Stimulated activated CD4-positive, alpha-beta T cell treated with anti-CD3 and anti-CD28 coated beads, TNF-alpha, amount 100 ng/mL, for 24 hours (primary cell): ENCODE results near the gene DDHD1.

ENCODE experiments used
- DNase-seq, 3 experiments: peaks; one replicate each; pipeline ENCODE4 v3.0.0-alpha.2; 2020; ENCODE audit warnings: low read depth in 3 of 3

DDHD1 gene

DNA sequence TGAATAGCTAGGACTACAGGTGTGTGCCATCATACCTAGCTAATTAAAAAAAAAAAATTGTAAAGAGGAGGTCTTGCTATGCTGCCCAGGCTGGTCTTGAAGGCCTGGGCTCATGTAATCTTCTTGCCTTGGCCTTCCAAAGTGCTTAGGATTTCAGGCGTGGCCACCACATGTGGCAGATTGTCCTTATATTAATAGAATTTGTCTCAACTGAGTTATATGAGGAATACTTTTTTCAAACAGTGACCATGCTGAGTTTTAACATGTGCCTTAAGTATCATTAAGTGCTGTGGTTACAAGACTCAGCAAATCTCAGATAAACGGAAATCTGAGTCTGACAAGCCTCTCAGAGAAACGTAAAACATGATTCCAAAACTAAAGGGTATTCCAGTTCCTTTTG is 119.1 kb downstream of the DDHD1 start:
- no peak for DNase-seq

DNA sequence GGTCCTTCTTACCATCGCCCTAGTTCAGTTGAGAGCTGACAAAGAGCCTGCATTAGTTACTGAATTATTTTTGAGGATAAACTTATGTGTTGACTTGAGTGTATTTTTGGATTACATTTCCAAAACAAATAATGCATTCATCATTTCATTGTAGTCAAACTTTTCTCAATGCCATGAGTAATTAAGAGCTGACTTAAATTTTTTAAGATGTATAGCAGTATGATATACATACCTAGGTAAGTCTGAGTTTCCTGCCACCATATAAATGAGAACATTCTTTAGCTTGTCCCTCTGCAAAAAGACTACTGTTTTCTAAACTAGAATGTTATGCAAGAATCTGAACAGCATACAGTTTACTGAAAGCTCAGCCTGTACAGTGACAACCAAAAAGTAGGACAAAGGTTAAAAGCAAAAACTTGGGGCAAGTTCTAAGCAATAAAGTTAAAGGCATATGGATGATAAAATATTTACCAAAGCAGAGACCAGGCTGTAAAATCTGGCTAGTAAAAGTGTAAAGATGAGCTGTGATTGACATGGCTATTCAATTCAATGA is 120.2 kb downstream of the DDHD1 start:
- no peak for DNase-seq

DNA sequence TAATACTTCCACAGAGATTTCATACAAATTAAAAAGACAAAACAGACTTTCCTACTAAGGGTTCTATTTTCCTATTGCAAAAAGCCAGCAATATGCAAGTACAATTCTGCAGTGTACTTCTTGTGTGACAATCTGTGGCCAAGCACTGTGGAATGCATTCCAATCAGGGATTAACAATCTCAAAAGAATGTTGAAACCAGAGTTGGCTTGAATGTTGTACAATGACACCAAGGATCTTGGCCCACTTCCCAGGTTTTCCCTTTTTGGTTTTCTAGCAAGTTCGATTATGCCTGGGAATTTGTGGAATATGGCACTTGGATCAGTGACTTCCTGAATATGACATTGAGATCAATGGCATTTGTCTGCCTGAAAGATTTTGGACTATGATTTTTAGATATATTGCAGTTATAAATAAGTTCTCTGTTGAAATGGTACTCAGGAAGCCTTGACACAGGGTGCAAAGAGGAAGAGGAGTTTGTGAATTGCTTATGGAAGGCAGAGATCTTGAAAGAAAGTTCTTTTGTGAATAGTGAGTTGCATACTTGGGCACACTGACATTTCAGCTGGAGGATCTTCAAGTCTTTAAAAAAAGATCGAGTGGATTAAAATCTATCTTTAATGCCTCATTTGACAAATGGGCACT is 120.8 kb downstream of the DDHD1 start:
- DNase-seq: no peak

DNA sequence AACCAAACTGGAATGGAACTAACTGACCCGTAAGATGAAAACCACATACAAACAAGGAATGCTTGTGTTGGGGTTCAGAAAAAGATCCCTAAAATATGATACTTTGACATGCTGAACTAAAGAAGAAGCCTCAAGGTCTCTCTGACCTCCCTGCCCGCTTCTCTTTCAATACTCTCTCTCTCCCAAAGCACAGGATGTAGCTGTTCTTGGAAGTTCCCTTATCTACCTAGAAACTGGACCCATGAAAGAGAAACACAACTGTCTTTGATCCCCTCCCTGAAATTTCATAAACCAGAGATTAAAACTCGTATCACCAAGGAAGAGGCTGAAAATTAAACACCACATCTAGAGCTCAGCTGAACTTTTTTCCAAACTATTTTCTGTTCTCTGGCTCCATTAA is 125.6 kb downstream of the DDHD1 start:
- no peak for DNase-seq

DNA sequence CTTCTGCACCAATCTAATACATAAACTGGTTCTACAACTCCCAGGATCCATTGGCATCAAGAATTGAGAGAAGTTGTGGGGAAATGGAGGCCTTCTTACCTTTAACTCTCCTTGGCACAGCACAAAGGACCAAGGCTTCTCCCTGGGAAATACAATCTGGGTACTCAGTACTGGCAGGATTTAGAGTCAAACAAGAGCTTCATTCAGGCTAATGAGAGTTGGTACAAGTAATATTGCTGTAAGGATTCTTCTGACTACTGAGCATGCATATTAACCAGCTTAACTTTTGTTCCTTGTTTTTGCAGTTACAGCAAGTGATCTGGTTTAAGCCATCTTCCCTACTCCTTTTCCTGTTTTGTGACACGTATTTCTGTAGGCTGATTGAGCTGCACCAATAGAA is 126.1 kb downstream of the DDHD1 start:
- DNase-seq: no peak

DNA sequence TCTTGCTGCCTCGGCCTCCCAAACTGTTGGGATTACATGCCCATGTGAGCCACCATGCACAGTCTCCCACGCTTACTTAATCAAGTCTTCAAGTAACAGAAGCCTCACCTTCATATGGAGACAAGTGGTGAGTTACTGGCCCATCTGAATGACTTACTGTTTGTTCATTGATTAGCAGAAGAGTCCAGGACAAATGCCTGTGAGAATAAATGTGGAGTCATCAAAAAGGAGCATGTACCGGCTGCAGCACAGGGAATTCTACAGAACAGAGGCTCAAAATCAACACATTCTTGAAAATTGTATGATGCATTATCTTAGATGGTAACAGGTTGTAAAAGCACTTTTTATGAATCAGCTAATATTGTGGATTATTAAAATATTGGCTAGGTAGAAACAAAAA is 129.8 kb downstream of the DDHD1 start:
- no peak for DNase-seq

DNA sequence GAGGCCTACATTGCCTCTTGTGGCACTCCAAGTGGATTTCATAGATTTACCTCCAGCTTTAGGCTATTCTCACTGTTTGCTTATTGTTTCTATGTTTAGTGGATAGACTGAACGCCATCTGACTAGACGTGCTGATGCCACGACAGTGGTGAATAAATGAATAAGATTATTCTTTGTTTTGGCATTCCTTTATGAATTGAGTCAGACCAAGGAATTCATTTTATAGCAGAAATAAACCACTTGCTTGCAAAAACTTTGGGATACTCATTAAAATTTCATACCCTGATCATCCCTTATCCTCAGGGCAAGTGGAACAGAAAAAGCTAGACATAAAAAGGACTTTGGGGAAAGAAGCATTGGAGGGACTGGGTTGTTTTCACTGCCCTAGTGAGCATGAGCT is 130.5 kb downstream of the DDHD1 start:
- DNase-seq: no peak

DNA sequence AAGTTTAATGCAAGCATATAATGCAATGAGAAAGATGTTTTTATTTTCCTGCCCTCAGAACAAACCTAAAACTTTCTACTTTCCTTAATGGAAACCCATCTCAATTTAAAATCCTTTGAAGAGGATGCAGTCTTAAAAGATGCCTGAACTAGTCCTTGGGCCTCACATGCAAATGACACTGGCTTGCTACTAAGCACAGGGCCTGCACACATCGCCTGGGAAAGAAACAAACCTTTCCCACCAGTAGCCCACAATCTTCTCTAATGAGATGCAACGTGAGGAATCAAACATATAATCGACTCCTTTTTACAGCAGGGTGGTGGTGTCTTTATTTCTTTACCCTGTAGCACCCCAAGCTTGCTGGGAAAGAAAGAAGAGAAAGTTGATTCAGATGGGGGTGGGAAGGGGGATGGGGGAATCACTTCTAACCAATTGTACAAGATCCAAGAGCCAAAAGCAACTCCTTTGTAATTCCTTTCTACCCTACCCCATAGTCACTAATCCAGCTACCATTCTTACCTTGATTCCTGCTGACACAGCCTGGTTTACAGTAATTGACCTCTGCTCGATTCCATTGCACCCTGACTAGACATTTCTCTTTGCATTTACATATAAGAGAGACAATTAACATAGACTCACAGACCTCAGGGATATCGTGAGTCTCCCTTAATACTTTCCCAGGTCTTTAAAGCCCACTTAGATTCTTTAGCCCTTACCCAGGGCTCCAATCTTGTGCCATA is 132.8 kb downstream of the DDHD1 start:
- DNase-seq: no peak

DNA sequence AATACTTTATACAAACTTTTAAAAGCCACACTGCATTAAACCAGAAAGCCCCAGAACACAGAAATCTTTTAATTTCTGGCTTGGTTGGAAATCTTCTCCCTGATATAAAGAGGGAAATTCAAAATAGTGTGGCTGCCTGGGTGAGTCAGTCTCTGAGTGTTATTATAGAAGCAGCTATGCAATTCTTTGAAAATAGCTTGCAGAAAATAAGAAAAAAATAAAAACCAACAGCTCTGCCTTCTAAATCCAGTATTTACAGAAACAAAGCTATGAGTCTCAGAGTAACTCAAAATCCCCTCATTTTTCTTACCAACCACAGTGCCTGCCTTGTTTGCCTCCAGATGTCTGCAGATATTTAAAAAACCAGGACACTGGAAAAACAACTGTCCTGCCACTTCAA is 133.7 kb downstream of the DDHD1 start:
- no peak for DNase-seq

DNA sequence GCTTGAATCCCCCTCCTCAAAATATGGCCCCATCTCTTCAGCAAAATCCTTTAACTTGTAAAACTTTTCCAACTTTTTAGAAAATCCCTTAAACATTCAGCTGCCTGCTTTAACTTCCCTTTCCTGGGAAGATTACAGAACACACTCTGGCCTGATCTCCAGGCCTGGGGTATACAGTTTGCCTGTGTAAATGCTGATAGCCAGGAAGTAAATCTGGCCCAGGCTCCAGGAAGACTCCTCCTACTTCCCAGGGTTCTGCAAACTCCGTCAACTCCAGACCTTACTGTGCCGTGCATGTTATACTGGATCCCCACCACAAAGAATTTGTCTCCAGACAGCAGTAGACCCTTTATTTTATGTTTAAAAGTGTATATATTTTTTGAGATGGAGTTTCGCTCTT is 135.3 kb downstream of the DDHD1 start:
- no peak for DNase-seq

DNA sequence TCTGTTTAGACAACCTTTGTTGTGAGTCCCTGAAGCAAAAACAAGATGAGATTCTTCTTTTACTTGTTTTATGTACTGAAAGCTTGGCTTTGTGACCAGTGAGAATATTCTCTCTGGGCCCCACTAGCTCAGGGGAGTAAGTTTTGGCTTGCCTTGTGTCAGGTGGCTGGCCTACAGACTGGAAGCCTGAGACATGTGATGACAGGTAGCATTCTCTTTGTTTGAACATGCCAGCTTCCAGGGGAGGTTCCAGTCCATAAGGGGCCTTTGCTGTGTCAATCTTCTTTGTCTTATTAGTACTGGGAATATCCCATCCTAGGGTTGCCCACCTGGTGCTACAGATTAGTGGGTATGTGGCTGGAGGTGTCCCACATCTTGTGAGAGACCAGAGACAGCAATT is 136.2 kb downstream of the DDHD1 start:
- no peak for DNase-seq

DNA sequence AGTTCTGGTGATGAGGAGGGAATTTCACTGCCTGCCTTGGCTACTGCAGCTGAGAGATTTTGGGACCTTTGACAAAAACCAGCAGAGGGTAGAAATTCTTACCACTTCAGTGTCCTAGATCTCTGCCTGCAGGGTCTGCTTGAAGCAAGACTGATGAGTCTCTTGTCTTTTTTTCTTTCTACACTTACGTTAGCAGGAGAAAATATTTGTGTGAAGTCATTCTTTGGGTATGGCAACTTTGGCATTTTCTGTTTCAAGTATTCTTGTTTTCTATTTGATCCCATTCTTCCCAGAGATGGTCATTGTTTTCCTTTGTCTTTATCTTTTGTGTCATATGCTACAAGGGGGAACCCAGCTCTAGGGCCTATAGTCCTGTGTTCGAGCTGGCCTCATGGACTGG is 136.6 kb downstream of the DDHD1 start:
- DNase-seq: no peak

DNA sequence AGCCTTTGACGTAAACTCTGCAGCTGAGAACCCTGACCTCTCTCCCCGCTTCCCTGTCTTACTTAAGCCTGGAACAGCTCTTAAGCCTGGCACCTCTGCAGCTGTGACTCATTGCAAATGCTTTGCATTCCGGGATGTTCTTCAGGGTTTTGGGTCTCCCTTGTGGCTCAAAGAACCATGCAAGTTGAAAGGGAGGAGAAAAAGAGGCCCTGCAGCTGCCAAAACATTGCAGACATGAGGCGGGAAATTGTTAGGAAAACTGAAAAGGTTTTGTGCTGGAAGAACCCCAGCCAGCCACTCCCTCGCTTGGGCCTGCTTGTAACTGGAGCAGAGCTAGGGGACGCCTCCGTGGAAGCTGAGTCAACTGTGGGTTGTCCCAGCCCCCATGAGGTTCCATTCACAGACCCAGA is 142.1 kb downstream of the DDHD1 start:
- DNase-seq: no peak

DNA sequence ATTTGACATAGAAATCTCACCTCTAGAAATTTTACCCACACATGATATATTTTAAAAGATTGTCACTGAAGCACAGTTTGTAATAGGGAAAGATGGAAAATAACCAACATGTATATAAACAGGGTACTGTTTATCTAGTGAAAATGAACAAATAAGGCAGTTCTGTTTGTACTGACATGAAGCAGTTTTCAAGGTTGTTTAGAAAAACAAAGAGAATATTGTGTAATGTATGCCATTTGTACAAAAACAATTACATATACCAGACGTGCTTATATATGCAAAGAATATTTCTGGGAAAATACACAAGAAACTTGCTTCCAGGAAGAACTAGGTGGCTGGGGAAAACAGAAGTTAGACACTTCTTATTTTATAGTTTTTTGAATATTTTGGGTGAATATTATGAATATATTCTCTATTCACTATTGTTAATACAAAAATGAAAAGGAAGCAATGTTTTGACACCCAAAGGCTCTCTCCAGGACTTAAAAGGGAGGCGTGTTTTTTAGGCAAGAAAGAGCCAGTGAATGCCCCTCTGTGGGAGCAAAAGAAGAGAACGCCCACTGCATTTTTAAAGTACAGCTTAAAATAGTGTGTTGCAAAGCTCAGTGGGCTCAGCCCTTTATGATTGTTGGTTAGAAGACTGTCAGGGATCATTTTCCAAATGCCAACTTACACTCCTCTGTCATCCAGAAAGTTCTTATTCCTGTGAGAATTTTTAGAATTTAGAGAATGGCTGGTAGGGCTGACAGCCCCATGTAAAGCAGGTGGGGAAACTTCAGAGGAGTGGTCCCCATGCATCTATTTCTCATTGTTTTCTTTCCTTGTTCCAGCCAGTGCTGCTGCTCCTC is 142.7 kb downstream of the DDHD1 start:
- DNase-seq: no peak

DNA sequence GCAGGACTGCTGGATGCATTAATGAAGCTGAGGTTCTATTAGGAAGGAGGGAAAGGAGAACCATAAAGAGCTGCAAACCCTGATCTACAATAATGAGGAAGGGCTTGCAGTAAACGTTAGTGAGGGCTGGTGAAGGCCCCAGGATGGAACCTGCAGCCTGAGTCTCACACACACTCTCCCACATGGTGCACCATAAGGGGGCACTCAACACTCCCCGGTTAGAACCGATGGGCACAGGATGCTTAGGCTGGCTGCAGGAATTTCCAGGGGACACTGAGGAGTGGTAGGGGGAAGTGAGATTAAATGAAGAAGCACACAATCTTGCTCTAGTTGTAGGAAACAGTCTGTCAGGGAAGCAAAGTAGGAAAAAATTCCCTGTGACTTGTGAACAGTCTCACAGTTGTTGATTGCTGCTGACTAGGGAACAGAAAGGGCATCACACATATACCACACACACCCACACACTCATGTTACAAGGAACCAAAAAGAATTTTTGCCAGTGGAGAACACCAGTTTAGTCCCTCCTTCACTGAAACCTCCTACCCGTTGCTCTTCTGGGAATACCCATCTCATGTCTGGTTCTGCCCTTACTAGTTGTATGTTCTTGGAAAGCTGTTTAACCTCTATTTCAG is 146.1 kb downstream of the DDHD1 start:
- no peak for DNase-seq

DNA sequence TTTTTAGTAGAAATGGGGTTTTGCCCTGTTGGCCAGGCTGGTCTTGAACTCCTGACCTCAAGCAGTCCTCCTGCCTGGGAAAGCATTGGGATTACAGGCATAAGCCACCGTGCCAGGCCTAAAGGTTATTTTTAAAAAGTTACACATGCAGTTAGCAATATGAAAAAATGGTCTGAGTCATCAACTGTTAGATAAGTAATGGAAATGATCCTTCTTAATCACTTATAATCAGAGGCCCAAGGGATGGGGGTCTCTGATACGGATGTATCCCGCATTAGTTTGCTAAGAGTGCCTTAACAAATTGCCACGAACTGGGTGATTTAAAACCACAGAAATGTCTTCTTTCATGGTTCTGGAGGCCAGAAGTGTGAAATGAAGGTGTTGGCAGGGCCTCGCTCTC is 148.1 kb downstream of the DDHD1 start:
- DNase-seq: no peak

DNA sequence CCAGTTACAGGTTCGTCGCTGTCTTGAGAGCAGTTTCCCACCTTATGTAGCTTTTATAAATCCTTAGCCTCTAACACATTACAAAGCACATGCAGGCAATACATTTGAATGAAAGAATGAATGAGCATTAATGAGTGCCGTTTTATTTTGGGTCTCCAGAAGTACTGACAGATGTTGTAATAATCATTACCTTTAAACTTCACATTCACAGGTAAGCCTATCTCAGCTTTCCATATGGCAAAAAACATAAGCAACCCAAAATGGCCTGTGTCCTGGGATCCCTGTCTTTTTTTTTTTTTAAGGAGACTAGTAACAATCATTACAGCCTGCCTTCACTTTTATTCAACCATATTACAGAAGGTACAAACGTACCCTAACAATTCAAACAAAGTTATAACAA is 149.3 kb downstream of the DDHD1 start:
- DNase-seq: no peak

DNA sequence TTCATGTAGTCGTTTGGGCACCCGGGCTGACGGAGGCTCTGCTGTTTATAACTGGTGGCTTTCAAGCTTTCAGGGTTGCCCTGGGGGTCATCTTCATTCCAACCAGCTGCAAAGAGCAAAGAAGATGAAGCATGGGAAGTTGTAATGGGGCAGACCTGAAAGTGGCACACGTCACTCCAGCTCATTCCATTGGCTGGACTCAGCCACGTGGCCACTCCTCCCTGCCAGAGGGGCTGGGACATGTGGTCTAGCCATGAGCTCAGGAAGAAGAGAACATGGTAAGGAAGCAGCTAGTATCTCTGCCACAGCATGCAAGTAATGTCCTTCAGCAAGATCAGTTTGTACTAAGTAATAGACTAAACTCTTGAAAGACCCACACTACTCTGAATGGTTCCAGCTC is 150.5 kb downstream of the DDHD1 start:
- no peak for DNase-seq

DNA sequence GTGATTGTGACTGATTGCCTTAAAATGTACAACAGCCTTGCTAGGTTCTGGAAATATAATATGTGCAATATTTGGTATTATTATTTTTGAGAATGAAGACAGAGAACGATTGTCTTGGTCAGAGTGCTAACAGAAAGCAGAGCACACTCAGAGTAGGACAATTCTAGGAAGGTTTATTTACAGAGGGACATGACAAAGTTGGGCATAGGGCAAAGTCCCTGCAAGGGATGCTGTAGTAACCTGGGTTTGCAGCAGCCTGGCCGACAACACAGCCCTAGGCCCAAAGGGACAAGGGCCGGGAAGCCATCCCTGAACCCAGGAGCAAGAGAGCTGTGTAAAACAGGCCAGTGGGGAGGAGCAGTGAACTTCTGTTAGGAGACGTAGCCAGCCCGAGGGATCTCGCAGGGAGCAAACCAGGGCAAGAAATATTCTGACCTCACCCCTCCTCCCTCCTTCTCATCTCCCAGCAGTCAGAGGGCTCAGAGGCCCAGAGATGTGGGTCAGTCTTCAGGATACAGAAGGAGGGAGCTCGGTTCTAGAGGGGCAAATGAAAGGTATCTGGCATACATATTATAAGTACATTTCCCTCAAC is 151.2 kb downstream of the DDHD1 start:
- DNase-seq: no peak

DNA sequence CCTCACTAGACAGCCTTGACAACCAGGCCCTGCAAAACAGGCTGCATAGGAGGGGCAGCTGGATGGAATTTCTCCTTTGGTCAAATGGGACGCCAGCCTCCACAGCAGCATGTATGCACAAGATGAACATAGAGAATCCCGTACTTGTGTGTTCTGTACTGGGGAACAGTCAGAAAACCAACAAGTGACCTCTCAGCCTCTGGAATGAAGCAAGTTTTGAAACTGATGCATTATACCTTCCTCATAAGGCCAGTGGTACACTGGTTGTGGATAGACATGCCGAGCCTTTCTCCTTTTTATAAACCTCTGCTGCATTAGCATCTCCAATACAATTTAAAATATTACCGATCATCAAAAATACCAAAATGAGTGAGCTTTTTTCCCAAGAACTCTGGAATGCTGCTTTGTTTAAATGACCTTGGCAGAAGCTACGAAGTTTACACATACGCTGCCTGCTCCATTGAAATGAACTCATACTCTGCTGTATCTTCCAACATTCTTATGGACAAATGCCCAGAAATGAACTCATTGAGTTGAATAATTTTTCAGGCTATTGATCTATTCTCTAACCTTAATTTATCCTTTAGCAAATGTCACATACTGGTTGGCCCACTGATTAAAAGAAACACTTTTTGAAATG is 154.6 kb downstream of the DDHD1 start:
- no peak for DNase-seq

DNA sequence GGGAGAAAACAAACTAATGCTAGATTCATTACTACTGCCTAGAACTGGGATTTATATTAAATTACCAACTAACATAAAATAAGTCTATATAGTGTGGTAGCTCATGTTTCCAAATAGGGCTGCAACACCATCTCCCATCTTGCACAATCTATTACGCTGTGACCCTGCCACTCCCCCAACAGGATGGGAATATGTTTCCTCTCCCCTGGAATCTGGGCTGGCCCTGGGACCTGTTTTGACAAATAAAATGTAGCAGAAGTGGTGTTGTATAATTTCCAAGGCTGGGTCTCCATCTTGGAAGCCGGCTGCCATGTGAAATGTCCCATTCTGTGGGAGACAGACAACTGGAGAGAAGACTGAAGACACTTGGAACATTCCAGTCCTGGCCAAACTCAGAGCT is 156.6 kb downstream of the DDHD1 start:
- no peak for DNase-seq
